Mammary epithelial cell (primary cell): Measurements from ENCODE around the gene UMODL1.

Experiments
- EZH2 ChIP-seq: IDR thresholded peaks from 2 replicates; pipeline ENCODE4 v1.6.1; 2012; ENCODE audit warnings: low read length, inconsistent platforms, borderline replicate concordance
- TF ChIP-seq, protein P1 (sequence below), 2 donors: IDR thresholded peaks in 1 of 2; conservative IDR thresholded peaks in 1 of 2; 2 replicates each; pipeline ENCODE4 v1.5.1; 2011 to 2012; ENCODE audit warnings: inconsistent platforms in 2 of 2, low read length in 2 of 2, mild to moderate bottlenecking in 2 of 2, control low read depth in 1 of 2, low read depth in 1 of 2; ENCODE audit not compliant: insufficient read depth in 1 of 2; ENCODE audit errors: extremely low read depth in 1 of 2

- TF ChIP-seq, protein P1, sequence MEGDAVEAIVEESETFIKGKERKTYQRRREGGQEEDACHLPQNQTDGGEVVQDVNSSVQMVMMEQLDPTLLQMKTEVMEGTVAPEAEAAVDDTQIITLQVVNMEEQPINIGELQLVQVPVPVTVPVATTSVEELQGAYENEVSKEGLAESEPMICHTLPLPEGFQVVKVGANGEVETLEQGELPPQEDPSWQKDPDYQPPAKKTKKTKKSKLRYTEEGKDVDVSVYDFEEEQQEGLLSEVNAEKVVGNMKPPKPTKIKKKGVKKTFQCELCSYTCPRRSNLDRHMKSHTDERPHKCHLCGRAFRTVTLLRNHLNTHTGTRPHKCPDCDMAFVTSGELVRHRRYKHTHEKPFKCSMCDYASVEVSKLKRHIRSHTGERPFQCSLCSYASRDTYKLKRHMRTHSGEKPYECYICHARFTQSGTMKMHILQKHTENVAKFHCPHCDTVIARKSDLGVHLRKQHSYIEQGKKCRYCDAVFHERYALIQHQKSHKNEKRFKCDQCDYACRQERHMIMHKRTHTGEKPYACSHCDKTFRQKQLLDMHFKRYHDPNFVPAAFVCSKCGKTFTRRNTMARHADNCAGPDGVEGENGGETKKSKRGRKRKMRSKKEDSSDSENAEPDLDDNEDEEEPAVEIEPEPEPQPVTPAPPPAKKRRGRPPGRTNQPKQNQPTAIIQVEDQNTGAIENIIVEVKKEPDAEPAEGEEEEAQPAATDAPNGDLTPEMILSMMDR (conservative IDR thresholded peaks at IDR 0.05 in 1 of 2, IDR thresholded peaks at IDR 0.05 in 1 of 2; ENCODE audit: extremely low read depth in 1 of 2, insufficient read depth in 1 of 2, low read depth in 1 of 2, low read length in 2 of 2) = no peak
- TF ChIP-seq EZH2 = no peak
Observed at GRCh38 chr21:42037516-42037915, 33.6 kb upstream of the UMODL1 start.
